Activated CD8-positive, alpha-beta memory T cell treated with anti-CD3 and anti-CD28 coated beads for 1 hour (primary cell): ENCODE data around the gene RUVBL1.

Experiments used
- DNase-seq, 2 donors: peaks; one replicate each; pipeline ENCODE4 v3.0.0-alpha.2; 2020; ENCODE audit warnings: low read depth in 1 of 2; ENCODE audit errors: extremely low read depth in 1 of 2

Gene RUVBL1

DNA sequence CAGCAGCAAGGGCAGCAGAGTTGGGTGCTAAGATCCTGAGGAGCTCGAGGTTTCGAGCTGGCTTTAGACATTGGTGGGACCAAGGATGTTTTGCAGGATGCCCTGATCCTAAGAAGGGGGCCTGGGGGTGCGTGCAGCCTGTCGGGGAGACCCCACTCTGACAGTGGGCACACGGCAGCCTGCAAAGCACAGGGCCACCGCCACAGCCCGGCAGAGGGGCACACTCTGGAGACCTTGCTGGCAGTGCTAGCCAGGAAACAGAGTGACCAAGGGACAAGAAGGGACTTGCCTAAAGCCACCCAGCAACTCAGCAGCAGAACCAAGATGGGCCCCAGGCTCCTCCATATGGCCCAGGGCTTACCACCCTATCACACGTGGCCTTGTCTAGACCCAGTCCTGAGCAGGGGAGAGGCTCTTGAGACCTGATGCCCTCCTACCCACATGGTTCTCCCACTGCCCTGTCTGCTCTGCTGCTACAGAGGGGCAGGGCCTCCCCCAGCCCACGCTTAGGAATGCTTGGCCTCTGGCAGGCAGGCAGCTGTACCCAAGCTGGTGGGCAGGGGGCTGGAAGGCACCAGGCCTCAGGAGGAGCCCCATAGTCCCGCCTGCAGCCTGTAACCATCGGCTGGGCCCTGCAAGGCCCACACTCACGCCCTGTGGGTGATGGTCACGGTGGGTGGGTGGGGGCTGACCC is 52.6 kb downstream of the RUVBL1 start:
- DNase-seq: no peak

GRCh38 chr3:128069271-128069670 is 54.3 kb downstream of the RUVBL1 start:
- DNase-seq: no peak

DNA sequence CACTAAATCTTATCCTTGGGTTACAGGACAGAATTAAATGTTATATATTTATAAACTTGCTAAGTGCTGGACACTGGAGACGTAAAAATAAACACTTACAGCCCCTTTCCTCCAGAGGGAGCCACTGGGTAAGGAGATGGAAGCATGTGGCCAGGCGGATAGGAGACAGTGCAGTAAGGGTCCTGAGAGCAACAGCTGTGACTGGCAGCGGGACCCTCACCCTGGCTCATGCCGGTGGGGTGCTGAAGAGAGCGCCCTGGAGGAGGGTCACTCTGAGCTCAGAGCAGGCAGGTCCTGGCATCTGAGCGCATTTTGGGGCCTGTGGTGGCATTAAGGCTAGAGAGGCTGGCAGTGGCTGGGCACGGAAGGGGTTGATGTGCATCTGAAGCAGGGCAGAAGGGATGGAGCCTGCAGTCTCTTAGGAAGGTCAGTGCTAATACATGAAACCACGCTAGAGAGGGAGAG is 55.4 kb downstream of the RUVBL1 start:
- no peak for DNase-seq

DNA sequence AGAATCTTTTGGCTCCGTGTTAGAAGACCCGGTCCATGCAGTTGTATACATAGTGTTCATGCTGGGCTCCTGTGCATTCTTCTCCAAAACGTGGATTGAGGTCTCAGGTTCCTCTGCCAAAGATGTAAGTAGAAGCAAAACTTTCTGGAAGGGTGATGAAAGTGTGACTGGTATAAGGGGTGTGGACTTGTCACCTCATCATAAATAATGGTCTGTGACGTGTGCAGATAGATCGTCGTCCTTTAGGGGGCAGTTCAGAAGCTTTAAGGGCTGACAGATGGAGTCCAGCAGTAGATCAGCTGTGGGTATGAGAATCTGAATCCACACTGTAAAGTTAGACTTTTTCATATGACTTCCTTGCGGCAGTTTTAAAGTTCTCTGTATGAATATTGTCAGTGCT is 56.1 kb downstream of the RUVBL1 start:
- no peak for DNase-seq

DNA sequence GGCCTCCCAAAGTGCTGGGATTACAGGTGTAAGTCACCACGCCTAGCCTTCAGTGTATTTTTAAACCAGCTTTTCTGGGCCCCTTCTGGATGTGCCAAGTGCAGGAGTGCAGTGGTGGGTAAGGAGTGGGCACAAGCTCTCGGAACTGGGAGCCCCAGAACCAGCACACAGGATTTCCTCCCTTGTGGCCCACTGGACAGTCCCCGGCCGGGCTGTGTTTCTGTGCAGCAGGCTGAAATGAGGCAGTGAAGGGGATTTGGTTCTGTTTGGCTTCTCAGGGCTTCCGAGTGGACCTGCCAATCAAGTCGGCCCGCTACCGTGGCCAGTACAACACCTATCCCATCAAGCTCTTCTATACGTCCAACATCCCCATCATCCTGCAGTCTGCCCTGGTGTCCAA is 56.9 kb downstream of the RUVBL1 start:
- no peak for DNase-seq

DNA sequence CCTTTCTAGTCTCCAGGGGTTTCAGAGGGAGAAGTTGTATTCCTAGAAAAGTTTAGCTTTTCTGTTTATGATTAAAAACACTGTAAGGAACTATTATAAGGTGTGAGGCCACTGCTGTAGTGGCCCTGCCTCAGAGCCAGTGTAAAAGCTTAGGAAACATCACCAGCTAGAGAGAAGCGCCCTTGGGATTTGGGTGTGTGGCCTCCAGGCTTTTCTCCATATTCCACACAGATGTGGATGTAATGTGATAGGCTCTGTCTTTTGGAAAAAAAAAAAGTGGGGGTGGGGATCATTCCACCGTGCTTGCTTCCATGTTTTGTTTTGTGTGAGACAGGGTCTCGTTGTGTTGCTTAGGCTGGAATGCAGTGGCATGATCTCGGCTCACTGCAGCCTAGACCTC is 57.5 kb downstream of the RUVBL1 start:
- no peak for DNase-seq

- DNase-seq: no peak
These were observed 58.6 kb downstream of the RUVBL1 start for GRCh38 chr3:128064962-128065361.

GRCh38 chr3:128063865-128064264 is 59.7 kb downstream of the RUVBL1 start:
- DNase-seq: no peak

- DNase-seq: no peak
These were observed 61.4 kb downstream of the RUVBL1 start for GRCh38 chr3:128062033-128062745.

GRCh38 chr3:128060473-128061381 is 62.9 kb downstream of the RUVBL1 start:
- no peak for DNase-seq

DNA sequence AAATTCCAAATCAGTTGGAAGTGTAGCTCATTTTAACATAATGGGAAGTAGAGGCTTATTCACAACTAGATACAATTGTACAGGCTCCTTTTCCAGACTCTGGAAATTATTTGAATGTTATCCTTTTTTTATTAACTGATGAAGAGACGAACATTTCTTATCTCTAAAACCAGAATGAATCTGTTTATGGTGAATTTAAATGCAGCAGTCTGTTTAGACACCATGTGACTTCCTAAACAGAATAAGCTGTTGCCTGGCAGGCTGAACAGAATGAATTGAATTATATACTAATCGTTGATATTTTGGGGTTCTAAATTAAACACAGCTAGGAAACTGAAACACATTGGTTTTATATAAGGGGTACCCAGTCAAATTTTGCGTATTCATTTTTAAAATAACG is 67.4 kb downstream of the RUVBL1 start:
- DNase-seq: no peak

DNA sequence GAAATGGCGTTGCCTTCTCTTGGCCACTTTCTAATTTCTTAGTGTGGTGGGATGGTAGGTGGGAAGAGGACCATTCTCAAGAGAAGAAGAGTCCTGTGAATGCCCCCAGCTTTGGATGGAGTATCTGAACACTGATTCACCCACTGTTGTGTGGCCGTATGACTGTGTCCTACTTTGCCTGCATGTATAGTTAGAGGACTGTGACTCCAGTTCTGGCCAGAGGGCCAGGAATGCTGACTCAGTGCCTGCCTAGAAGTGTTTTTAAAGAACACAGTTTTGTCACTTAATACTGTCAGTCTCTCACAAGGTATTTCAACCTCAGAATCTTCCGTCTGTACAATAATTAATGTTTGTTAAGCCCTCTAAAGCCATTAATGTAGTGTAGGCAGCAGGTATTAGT is 69.2 kb downstream of the RUVBL1 start:
- no peak for DNase-seq

- no peak for DNase-seq
These were observed 70.0 kb downstream of the RUVBL1 start for GRCh38 chr3:128053614-128054013.

DNA sequence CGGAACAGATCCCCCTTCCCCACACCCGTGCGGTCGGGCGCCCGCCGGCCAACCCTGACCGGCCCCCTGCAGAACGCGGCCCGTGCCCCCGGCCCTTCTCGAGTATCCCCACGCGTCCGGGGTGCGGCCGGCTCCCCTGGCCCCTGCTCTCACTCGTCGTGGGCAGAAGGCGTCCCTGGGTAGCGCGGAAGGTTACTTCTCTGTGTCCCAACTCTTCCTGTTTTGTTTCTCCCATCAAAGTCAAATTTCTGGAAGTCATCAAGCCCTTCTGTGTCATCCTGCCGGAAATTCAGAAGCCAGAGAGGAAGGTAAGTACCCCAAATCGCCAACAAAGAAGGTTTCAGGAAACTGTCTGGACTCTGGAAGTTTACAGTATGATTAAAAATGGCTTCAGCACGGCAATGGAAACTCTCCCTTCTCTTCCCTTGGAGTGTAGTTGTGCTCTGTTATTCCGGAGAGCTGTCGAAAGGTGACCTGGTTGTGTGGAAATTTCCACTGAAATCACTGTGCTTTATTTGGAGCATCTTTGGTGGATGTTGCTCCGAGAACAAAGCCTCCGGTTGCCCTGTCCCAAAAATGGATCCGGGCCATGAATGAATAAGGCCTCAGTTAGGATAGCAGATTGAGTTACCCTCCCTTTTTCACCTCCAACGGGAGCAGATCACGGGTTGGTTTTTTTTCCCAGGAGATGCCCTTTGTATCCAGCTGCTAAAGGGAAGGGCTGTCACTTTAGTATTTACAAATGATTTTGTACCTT is 70.8 kb downstream of the RUVBL1 start:
- no peak for DNase-seq

- DNase-seq: peak; percentile 80 to 94
These were observed 71.6 kb downstream of the RUVBL1 start, which contains the start of gene SEC61A1 for GRCh38 chr3:128051837-128052594. Gene SEC61A1 (plus strand): TSS chr3:128052437. CDS start chr3:128052553, 116 bp downstream.

GRCh38 chr3:128051459-128051836 is 72.2 kb downstream of the RUVBL1 start:
- DNase-seq: no peak

- no peak for DNase-seq
These were observed 73.0 kb downstream of the RUVBL1 start for GRCh38 chr3:128050597-128050996.

GRCh38 chr3:128041344-128041743 is 82.3 kb downstream of the RUVBL1 start:
- no peak for DNase-seq

DNA sequence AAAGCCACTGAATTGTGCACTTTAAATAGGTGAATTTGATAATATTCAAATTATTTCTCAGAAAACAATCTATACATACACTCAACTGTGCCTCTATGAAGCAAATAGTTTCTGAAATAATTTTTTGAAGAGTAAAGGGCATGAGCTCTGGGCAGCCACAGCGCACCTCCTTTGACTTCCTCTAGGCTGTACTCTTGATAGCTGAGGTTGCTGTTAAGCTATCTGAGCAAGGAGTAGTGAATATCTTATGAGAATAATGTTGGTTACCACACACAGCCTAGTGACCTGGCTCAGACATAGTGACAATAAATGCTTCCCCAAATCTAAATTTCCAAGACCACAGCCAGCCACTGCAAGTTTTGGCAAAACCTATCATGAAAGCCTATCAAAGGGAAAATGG is 83.0 kb downstream of the RUVBL1 start:
- no peak for DNase-seq

GRCh38 chr3:128040041-128040440 is 83.6 kb downstream of the RUVBL1 start:
- no peak for DNase-seq
